Measurements from ENCODE around the gene PEDS1. TPM values are rescaled to one million over a fixed set of nuclear protein-coding genes. Genes with fewer than 3 reads are reported as not detected.

The PEDS1 gene
- 19.5 and 24.0 TPM in 2 replicates for total RNA-seq

DNA sequence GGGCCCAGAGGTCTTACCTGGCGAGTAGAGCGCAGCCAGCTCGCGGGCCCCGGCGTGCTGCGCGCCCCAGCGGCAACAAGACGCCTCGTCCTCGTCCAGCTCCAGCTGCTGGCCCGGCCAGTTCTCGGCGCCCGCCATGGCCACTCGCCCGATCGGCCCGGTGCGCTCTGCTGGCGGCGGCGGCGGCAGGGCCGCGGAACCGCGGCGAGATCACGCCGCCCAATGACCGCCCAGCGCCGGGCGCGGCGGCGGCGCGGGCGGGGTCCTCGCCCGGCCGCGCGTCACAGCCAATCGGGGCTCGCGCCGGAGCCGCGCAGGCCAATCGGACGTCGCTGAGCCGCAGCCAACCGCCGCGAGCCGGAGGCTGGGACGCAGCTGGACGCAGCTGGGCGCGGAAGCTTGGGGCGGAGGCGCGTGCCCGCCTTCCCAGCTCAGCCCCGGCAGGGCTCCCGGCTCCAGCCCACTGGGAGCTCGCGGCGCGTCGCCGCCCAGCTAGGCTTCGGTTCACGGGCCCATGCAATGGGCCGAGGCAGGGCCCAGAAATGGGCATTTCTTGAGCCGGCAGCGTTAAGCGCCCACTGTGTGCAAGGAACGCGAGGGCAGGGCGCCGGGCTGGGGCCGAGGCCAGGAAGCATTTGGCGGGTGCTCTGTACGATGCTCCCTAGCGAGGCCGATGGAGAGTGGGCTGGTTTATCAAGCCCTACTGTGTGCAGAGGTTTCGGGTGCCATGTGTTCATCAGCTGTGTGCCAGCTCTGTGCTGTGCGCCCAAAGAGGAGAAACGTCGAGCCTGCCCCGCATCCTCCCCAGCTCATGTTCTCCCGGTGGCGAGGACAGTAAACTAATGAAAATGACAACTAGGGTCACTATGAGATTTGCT lies at the start of gene PEDS1:
Gene PEDS1, minus strand, starts transcription at position 224 of the 878 bp plus-strand sequence. Its CDS starts 86 bp downstream, at position 138.

DNA sequence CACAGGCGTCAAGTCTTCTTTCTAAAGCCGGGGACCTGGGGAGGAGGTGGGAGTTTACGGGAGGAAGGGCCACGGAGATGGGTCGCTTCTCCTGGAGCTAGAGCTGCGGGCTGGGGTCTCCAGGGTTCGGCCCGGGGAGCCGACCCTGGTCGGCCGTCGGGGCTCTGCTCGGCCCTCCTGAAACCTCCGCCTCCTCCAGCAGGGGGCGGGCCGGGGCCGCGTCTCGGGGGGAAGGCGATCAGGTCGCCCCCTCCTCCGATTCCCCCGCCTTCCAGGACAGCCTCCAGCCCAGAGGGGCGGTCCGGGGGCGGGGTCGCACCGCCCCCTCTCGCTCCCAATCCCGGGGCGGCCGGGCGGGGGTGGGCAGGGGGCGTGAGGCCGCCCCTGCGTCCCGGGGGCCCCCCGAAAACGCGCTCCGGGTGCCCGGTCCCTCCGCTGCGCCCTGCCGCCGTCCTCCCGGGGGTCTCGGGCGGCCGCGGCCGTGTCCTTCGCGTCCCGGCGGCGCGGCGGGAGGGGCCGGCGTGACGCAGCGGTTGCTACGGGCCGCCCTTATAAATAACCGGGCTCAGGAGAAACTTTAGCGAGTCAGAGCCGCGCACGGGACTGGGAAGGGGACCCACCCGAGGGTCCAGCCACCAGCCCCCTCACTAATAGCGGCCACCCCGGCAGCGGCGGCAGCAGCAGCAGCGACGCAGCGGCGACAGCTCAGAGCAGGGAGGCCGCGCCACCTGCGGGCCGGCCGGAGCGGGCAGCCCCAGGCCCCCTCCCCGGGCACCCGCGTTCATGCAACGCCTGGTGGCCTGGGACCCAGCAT lies 36.9 kb upstream of the PEDS1 start, which contains the start of gene CEBPB:
Gene CEBPB, plus strand, starts transcription at position 580 of the 814 bp plus-strand sequence. Its CDS starts 204 bp downstream, at position 784.

DNA sequence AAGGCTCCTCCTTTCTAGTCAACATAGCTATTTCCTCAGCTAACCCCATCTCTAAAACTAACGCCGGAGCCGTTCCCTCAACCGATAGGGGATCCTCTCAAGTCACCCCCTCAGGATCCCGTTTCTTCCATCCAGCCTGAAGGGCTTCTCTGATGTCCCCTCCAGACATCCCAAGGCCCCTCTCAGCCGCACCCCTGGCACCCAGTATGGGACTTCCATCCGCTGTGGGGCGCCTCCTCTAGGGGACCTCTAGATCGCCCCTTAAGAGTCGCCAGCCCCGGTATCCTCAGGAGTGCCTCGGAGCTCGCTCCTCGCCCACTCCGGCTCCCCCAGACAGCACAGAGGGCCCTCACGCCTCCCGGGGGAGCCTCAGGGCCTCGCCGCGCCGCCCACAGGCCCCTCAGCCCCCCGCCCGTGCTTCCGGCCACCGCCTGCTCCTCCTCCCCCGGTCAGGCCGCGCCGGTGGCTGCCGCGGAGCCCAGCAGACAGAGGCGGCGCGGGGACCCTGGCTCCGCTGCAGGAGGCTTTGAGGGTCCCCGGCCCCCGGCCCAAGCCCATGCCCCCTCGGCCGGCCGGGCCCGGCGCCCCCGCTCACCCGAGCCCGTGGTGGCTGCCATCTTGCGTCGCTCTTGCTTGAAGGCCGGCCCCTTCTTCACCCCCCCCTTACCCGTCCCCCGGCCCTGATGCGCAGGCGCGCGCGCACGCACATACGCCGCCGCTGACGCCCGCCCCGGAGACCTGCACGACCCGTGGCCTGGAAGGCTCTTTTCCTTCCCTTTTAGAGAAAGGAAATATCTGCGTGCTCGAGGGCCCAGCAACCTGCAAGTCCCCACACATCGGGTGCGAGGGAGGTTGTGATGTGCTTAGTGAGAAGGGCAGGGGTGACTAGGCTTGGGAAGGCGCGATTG lies 40.8 kb downstream of the PEDS1 start, which contains the start of gene UBE2V1:
Gene UBE2V1, minus strand, starts transcription at position 639 of the 908 bp plus-strand sequence. Its CDS starts 22 bp downstream, at position 617.

Other genes with a start within 250 kb of the PEDS1 start
- gene SPATA2, start 238.2 kb downstream of the PEDS1 start, total RNA-seq = 3.1 and 3.5 TPM in 2 replicates
- 72.4 and 89.9 TPM in 2 replicates for gene RNF114, start 217.3 kb downstream of the PEDS1 start, total RNA-seq
- 2.7 and 4.6 TPM in 2 replicates for gene SNAI1, start 170.7 kb downstream of the PEDS1 start, total RNA-seq
- gene UBE2V1, start 40.6 kb downstream of the PEDS1 start, total RNA-seq = 95.7 and 105 TPM in 2 replicates
- gene CEBPB, start 37.1 kb upstream of the PEDS1 start, total RNA-seq = 41.2 and 54.5 TPM in 2 replicates